GM21786 (cell line): ENCODE data around the gene PDPK1.
"Not testable (repeated sequence)": the region's sequence is repeated elsewhere in the genome, so short reads cannot be mapped to it uniquely, and the experiment has no call there.

ENCODE experiments used
- ATAC-seq: cut with Tn5 transposase; IDR thresholded peaks from one replicate; pipeline ENCODE4 v1.9.1; 2021; ENCODE audit not compliant: unreplicated experiment

PDPK1 gene

DNA sequence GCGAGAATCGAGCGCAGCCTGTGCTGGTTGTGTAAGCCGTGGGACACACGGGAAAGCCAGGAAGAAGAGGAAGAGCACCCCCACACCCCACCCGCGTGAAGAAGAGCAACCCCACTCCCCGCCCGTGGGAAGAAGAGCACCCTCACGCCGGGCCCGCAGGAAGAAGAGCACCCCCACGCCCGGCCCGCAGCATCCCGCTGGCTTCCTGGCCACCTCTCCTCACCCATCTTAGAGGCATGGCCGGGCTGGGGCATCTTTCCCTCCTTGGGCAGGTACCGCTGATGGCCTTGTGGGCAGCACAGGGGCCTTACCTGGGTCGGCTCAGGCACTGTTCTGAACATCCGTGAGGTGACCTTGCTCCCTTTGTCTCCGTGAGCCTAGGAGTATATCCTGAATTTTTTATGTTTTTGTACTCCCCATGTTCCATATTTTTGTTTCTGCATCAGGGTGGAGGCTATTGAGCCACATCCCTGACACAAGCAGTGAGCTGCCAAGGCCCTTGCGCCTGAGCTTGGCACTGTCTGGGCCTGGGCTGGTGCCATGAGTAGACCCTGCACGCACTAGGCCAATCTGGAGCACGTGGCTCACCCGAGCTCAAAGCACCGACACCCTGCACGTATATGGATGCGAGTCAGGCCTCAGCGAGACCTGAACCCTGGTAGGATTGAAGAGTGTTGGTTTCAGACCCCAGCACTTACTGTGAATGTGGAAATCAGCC is 73.1 kb downstream of the PDPK1 start:
- no peak for ATAC-seq

DNA sequence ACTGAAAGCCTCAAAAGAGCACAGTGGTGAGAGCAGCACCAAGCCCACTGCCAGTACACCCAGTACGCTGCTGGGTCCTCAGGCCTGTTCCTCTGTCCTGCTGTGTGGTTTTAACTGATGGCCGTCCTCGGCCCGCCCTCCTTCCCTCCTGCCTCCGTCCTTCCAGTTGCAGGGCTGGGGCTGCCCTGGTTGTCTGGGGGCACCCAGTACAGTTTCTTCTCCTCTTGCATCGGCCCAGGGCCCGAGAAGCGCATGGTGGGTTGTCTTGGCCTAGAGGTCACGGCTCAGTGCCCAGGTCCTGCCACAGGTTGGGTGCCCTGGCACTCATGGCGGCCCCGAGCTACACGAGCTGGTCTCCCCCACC is 73.7 kb downstream of the PDPK1 start:
- ATAC-seq, result no peak

DNA sequence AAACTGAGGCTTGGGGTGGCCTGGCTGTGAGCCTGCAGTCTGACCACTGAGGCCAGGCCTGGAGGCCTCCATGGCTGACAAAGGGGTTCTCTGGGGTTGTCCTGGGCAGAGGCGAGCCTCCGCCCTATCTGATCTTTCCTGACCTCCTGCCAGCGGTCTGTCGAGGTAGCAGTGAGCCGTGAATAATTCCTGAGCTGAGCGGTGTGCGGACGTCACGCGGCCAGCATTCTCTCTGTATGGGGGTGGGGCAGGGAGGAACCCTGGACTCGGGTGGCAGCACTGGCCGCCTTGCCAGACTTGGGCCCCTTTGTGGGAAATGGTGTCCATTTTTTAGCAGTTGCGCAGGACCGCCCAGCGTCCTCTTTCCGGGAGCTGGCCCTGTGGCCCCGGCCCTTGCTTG is 74.1 kb downstream of the PDPK1 start:
- not testable (repeated sequence) for ATAC-seq

DNA sequence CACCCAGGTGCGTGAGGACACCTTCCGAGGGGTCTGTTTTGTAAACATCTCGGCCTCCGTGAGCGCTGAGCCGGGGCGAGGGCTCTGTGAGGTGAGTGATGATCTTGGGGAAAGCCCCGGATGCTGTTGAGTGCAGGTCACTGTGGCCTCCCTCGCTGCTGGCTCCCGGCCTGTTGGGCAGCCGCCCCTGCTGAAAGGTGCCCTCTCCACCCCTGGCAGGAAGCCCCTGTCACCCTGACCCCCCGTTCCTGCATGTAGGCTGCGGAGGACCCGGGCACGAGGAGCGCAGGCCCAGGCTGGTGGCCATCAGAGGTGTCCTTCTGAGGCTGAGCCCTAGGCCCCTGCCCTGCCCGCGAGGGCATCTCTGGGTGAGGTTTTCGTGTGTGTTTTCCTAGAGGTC is 75.4 kb downstream of the PDPK1 start:
- not testable (repeated sequence) for ATAC-seq

DNA sequence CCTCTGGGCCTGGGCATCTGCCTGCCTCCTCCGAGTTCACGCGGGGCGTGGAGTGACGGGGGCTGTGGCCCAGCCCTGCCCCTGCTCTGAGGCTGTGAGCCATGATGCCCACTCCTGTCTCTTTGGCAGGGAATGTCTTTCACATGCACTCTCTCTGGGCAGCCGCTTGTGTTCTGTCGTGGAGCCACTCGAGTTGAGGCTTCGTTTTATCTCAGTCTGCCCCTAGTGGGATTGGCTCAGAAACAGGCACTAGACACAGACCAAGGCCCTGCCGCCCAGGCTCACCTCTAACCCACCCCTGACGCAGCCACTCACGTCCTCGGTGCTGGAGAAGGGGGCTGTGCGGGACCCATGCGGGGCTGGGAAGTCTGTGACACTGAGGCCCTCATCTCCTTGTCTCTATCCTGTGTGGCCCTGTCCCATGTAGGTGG is 77.0 kb downstream of the PDPK1 start:
- ATAC-seq, result no peak

DNA sequence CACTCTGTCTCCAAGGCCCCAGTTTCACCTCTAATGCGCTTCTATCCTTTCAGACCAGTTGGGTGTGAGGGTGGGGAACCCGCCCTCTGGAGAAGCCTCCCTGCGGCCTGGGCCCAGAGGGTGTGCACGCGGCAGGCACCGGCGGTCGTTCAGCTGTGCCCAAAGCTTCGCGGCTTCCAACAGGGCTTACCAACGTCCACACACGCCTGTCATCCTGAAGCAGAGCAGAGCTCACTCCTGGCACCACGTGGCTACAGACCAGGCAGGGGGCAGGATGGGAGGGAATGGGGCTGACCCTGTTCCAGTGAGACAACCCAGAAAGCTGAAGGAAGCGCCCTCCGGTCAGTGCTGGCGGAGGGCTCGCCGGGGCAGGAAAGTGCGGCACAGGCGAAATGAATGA is 81.1 kb downstream of the PDPK1 start:
- not testable (repeated sequence) for ATAC-seq

DNA sequence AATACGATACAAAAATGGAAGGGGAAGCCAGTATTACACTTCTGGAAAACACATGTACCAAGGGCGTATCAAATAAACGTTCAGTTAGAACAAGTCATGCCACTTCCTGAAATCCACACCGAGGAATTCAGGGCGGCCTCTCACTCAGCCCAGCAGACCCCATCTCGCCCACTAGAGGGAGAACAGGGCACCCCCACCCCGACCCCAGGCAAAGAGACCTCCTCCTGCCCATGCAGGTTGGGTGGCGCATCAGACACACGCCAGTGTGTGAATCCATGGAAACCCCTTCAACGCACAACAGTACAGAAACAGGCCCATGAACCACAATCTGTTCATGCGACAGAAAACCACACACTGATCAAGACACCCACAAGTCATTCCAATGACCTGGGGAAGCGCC is 81.8 kb downstream of the PDPK1 start:
- not testable (repeated sequence) for ATAC-seq

DNA sequence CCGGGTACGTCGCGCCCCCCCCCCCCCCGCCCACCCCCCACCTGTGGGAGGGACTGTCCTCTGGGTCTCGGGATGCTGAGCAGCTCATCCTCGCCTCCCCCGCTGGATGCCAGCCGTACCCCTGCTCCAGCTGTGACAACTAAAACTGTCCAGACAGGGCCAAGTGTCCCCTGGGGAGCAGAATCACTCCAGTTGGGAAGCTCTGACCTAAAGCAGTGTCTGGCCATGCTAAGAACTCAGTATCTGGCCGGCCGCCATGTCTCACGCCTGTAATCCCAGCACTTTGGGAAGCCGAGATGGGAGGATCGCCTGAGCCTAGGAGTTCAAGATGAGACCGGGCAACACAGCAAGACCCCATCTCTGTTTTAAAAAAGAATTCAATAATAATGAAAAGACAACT is 83.0 kb downstream of the PDPK1 start:
- not testable (repeated sequence) for ATAC-seq

DNA sequence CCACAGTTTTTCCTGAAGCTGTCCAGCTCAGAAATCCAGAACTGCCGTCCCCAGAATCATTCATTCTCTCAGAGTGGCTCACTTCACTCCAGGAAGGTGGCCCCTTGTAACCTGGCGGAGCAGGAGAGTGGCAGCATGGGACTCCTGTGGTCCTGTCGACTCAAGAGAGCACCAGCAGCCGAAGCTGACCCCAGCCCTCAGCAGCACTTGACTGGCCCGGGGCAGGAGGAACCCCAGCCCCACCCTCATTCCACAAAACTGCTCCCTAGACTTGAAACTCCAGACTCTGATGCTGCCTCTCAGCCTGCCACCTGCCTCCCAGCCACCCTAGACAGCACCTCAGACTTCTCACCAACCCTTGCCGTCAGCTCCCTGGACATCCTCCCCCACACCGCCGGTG is 83.6 kb downstream of the PDPK1 start:
- not testable (repeated sequence) for ATAC-seq

DNA sequence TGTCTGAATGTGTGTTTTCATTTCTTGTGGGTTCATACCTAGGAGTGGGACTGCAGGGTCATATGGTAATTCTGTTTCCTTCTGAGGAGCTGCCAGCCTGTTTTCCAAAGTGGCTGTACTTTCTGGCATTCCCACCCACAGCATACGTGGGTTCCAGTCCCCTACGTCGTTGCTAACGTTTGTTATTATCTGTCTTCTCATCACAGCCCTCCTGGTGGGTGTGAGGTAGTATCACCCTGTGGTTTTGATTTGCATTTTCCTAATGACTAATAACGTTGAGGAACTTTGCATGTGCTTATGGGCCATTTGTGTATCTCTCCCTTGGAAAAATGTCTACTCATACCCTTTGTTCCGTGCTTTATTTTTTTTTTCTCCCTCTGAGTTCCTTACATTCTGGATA is 89.3 kb downstream of the PDPK1 start:
- ATAC-seq, result not testable (repeated sequence)

DNA sequence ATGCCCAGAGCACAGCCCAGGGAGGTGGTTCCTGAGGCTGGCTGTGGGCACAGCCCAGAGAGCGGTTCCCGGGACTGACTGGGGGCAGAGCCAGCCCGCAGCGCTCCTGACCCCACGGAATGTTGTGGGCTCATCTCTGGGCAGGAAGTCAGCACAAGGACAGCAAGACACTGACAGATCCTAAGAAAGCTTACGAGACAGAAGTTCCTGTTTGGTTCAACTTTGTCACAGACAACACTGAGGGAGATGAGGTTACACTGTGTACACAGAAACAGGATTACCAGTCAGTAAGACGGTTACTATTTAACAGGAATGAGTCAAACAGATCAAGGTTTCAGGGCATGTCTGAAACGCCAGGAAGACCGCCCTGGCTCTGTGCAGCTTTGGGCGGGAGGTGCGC is 93.4 kb downstream of the PDPK1 start:
- not testable (repeated sequence) for ATAC-seq

DNA sequence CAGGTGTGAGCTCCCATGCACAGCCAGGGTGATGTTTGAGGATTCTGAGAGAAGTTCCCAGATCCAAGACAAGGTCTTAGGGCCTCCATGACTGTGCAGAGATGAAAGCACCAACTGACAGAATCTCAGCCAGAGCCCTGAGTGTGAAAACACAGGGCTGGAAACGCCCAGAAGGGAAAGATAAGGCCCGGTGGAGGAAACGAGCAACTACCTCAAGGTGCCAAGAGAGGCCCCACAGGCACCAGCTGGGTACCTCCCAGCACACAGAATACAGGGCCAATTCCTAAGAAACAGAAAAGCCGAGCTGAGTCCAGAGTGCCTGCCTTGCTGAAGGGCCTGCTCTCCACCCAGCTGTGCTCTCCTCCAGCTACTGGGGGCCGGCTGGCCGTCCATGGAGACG is 94.5 kb downstream of the PDPK1 start:
- ATAC-seq, result not testable (repeated sequence)

DNA sequence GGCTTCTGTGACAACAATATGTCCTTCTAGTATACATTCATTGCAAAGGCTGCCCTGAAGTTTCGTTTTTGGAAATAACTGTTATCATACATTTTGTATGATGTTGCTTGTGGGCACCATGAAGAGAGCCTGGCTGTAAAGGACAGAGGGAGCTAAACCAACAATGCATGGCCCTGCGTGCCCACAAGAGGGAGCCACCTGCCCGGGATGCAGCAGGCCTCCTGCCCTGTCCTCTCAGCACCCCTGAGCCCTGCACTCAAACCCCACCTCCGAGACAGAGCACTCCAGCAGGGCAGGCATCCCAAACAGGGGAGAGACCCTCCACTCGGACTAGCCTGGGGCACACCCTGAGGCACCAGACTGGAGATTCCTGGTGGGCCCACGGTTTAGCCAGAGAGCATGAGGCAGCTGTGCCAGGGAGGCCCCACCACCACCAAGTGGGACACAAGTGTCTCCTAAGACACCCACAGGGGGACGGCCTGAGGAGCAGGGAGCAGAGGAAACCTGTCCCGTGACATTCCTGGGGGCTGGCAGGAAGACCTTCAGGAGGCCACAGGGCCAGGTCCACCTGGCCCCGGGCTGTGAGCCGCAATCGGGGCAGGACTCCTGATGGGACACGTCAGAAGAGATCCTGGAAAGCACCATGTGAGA is 101.4 kb downstream of the PDPK1 start:
- ATAC-seq, result not testable (repeated sequence)

DNA sequence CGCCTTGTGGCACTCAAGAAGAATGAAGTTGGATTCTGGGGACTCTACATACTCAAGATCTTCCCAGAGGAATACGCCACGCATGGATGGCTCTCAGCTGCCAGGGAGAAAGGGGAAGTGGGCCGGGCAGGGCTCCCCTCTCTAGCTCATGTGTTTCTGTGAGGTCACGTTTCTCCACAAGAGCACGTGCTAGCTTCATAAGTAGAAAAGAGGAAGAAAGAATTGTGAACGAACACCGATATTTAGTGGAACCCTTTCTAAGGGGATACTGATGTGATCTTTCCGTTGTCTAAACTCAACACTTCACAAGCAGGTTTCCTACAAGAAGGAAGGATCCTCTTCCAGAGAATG is 101.9 kb downstream of the PDPK1 start:
- not testable (repeated sequence) for ATAC-seq

DNA sequence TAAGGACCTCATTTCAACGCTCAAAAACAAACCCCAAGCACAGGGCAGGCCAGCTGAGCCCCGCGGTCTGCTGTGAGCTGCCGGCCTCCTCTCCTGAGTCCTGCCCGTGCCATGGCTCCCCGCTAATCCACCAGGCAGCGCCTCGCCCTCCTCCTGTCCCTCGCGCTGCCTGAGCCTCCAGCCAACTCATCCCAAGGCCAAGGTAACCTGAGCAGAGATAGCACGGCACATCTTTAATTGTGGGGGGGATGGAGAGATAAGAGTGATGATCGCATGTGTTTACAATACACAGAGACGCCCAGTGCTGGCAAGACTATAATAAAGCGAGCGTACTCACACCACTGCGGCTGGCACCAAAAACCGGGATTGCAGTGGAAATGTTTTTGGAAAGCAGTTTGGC is 104.7 kb downstream of the PDPK1 start:
- ATAC-seq, result not testable (repeated sequence)

DNA sequence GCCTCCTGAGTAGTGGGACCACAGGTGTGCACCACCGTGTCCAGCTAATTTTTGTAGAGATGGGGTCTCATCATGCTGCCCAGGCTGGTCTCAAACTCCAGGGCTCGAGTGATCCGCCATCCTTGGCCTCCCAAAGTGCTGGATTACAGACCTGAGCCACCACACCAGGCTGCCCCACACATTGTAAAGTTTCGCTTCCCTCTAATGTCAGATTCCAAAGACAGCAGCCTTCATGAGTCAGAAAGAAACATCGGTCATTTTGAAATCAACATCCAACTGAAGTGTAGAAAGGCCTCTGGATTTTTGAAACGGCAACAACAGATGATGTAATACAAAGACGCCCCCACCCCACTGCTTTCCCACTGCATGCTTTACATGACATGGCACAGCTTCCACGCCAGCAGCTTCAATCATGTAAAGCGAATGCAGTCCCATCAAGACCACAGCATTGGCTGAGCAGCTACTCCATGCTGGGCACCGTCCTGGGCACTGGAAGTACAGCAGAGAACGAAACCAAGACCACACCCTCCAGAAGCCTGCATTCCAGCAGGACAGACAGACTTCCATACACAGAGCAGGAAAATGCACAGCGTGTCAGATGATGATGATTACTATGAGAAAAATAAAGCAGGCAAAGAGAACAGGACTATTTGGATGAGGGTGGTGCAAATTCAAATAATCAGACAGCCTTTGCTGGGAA is 107.1 kb downstream of the PDPK1 start:
- not testable (repeated sequence) for ATAC-seq

DNA sequence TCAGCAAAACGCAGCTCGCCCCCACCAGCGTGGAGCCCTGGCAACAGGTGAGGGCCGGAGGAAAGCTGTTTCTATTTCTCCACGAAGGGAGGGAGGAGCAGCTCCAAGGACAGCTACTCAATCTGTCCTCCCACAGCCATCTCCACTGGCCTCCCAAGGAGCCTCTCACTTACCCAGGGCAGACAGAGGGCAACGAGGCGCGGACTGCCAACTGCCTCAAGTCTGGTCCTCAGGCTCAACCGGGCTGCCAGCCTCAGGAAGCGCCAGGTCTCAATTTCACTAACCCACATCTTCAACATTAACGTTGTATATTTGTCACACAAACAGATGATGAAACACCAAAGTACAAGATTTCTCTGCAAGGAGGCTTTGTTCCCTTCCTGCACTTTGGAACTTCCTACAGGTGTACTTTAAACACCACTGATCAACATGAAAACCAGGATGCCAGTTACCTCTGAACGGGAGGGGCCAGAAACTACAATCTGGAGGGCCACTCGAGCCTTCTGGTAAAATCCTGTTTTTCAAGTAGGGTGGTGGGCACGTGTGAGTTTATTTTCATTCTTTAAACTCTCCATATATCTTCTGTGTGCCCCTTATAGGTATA is 113.5 kb downstream of the PDPK1 start:
- ATAC-seq, result not testable (repeated sequence)
